Measurements from ENCODE around the gene GFY. TPM values are rescaled to one million over a fixed set of nuclear protein-coding genes. Genes with fewer than 3 reads are reported as not detected.

Gene GFY
- polyA plus RNA-seq, 3 donors from 2014 or later, result not detected

- DNase-seq, result peak in 1 of 3 donors; percentile 37
- Mint-ChIP-seq H3K4me3 (peak overlapping the region; percentile 84 to 95 (median 91)), H3K27me3 (ENCODE audit: low read depth in 3 of 3) (peaks cover 5 to 7% (median 5%) of the 10 kb centered on the region in 3 donors), H3K36me3 (peaks cover 0 to 2% (median 0%) of the 10 kb centered on the region in 3 donors), H3K9me3 (no peaks in the 10 kb centered on the region), H3K27ac (peak overlapping the region; percentile 85 to 98 (median 97)), H3K4me1 (peaks cover 39 to 43% of the 10 kb centered on the region in 2 donors)
These were observed 51.0 kb downstream of the GFY start for GRCh38 chr19:49475995-49476880.

Other genes with a start within 250 kb of the GFY start
- gene SLC6A16, start 100.2 kb upstream of the GFY start, polyA plus RNA-seq, result 1 to 10 TPM; 3.0 to 9.0 (median 4.4) TPM
- 100 to 1,000 TPM; 104 to 179 (median 106) TPM for gene CD37, start 90.0 kb upstream of the GFY start, polyA plus RNA-seq
- gene TEAD2, start 63.0 kb upstream of the GFY start, polyA plus RNA-seq, result not detected
- not detected for gene DKKL1, start 61.5 kb upstream of the GFY start, polyA plus RNA-seq
- not detected for gene KASH5, start 37.1 kb upstream of the GFY start, polyA plus RNA-seq
- not detected for gene PTH2, start 1.9 kb upstream of the GFY start, polyA plus RNA-seq
- not detected for gene SLC17A7, start 16.1 kb downstream of the GFY start, polyA plus RNA-seq
- 10 to 100 TPM; 91.4 to 97.6 (median 93.3) TPM for gene PIH1D1, start 26.4 kb downstream of the GFY start, polyA plus RNA-seq
- 10 to 100 TPM; 37.2 to 57.0 (median 42.4) TPM for gene ALDH16A1, start 27.8 kb downstream of the GFY start, polyA plus RNA-seq
- gene FLT3LG, start 48.8 kb downstream of the GFY start, polyA plus RNA-seq, result 10 to 100 TPM; 22.6 to 36.6 (median 28.3) TPM
- 1,000 to 10,000 TPM in 2 of 3 donors, 100 to 1,000 TPM in 1; 840 to 2,055 (median 1,247) TPM for gene RPL13A, start 62.2 kb downstream of the GFY start, polyA plus RNA-seq
- 1,000 to 10,000 TPM; 1,178 to 2,153 (median 1,290) TPM for gene RPS11, start 71.0 kb downstream of the GFY start, polyA plus RNA-seq
- gene FCGRT, start 87.3 kb downstream of the GFY start, polyA plus RNA-seq, result 10 to 100 TPM; 13.8 to 35.9 (median 34.9) TPM
- 1 to 10 TPM in 2 of 3 donors, under 1 TPM in 1; 0.86 to 1.7 (median 1.0) TPM for gene RCN3, start 102.6 kb downstream of the GFY start, polyA plus RNA-seq
- gene NOSIP, start 155.2 kb downstream of the GFY start, polyA plus RNA-seq, result 100 to 1,000 TPM; 196 to 251 (median 239) TPM
- under 1 TPM in 1 of 3 donors, not detected in 2; 0.78 TPM for gene PRRG2, start 155.9 kb downstream of the GFY start, polyA plus RNA-seq
- 1 to 10 TPM in 2 of 3 donors, under 1 TPM in 1; 0.21 to 4.0 (median 2.0) TPM for gene PRR12, start 165.8 kb downstream of the GFY start, polyA plus RNA-seq
- gene RRAS, start 214.8 kb downstream of the GFY start, polyA plus RNA-seq, result 10 to 100 TPM in 2 of 3 donors, 1 to 10 TPM in 1; 9.0 to 17.3 (median 13.5) TPM
- gene SCAF1, start 216.8 kb downstream of the GFY start, polyA plus RNA-seq, result 1 to 10 TPM in 1 of 3 donors, under 1 TPM in 1, not detected in 1; 0.87 to 2.6 TPM
- gene IRF3, start 240.5 kb downstream of the GFY start, polyA plus RNA-seq, result 10 to 100 TPM; 63.8 to 82.0 (median 78.9) TPM
- gene BCL2L12, start 240.5 kb downstream of the GFY start, polyA plus RNA-seq, result 10 to 100 TPM; 12.0 to 21.1 (median 20.4) TPM